T-helper 22 cell (primary cell): ENCODE measurements around the gene ETV6.

ENCODE experiments used
- DNase-seq: peaks from one replicate; pipeline ENCODE4 v3.0.0-alpha.2; 2020; ENCODE audit warnings: low read depth

ETV6 gene

GRCh38 chr12:11718105-11718504, 68.6 kb downstream of the ETV6 start:
- DNase-seq, result no peak

GRCh38 chr12:11718768-11719253, 69.3 kb downstream of the ETV6 start:
- no peak for DNase-seq

GRCh38 chr12:11719678-11720099, 70.2 kb downstream of the ETV6 start:
- peak; percentile 7 for DNase-seq

GRCh38 chr12:11722071-11722470, 72.6 kb downstream of the ETV6 start:
- no peak for DNase-seq

GRCh38 chr12:11722578-11723138, 73.2 kb downstream of the ETV6 start:
- DNase-seq, result no peak

GRCh38 chr12:11723993-11724392, 74.5 kb downstream of the ETV6 start:
- DNase-seq, result no peak

GRCh38 chr12:11724888-11725311, 75.4 kb downstream of the ETV6 start:
- no peak for DNase-seq

- no peak for DNase-seq
Measured at GRCh38 chr12:11725686-11726085, 76.2 kb downstream of the ETV6 start.

GRCh38 chr12:11726659-11727058, 77.2 kb downstream of the ETV6 start:
- DNase-seq, result no peak

- DNase-seq, result no peak
Measured at GRCh38 chr12:11727133-11727664, 77.7 kb downstream of the ETV6 start.

- no peak for DNase-seq
Measured at GRCh38 chr12:11728154-11728755, 78.8 kb downstream of the ETV6 start.

GRCh38 chr12:11729008-11729407, 79.5 kb downstream of the ETV6 start:
- no peak for DNase-seq

GRCh38 chr12:11729439-11730150, 80.1 kb downstream of the ETV6 start:
- no peak for DNase-seq

- DNase-seq, result no peak
Measured at GRCh38 chr12:11730299-11731041, 81.0 kb downstream of the ETV6 start.

GRCh38 chr12:11731042-11731357, 81.5 kb downstream of the ETV6 start:
- DNase-seq, result no peak

GRCh38 chr12:11731455-11731854, 82.0 kb downstream of the ETV6 start:
- no peak for DNase-seq

- no peak for DNase-seq
Measured at GRCh38 chr12:11732023-11732422, 82.5 kb downstream of the ETV6 start.

- DNase-seq, result no peak
Measured at GRCh38 chr12:11732715-11733114, 83.2 kb downstream of the ETV6 start.

- DNase-seq, result no peak
Measured at GRCh38 chr12:11734580-11735180, 85.2 kb downstream of the ETV6 start.

GRCh38 chr12:11738450-11738849, 89.0 kb downstream of the ETV6 start:
- DNase-seq, result no peak

GRCh38 chr12:11739980-11740577, 90.6 kb downstream of the ETV6 start:
- DNase-seq, result no peak
